Measurements from ENCODE around the gene LILRB1. TPM values are rescaled to one million over a fixed set of nuclear protein-coding genes. Genes with fewer than 3 reads are reported as not detected.

Gene LILRB1
- polyA plus RNA-seq, 3 donors: 27.2 to 317 (median 60.6) TPM

DNA sequence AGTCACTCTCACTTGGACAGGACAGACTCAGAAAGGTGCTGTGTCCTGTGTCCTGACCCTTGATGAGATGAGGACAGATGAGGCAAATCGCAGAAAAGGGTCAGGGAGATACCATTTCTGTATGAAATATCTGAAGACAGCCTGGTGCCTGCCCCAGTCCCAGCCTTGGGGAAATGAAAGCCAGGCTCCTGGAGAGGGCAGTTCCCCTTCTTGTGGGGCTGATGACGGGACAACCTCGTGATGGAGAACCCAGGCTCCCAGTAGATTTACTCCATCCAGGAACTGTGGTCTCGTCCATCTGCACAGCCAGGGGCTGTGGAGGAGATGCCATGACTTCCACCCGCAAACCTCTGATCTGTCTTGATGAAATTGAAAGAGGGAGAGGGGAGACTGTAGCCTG, 13.8 kb downstream of the LILRB1 start:
- H3K36me3 Mint-ChIP-seq: peaks cover 10 to 12% of the 10 kb centered on the region in 2 donors
- intact Hi-C loops (cut with micrococcal nuclease): no loop called here

DNA sequence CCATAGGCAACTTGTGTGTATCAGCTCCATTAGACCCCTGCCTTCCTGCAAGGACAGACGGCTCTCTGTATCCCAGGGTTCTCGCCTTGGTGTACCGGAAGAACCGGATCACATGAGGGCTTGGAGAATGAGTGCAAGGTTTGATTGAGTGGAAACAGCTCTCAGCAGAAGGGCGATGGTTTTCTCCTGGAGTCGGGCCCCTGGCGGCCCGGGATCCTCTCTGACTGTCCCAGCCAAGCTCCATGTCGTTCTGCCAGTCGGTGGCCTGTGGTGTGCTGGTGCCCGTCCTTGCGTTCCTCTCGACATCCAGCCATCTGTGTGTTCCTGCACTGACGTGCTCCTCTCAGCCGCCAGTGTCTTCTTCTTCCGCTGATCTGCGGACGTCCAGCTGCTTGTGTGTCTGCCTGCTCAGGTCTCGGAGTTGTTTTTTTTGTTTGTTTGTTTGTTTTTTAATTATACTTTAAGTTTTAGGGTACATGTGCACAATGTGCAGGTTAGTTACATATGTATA, 16.1 kb downstream of the LILRB1 start:
- H3K9me3 Mint-ChIP-seq: peaks cover 0 to 2% (median 0%) of the 10 kb centered on the region in 7 donors

More for the DNA sequence above, 13.8 kb downstream of the LILRB1 start:
- H3K27ac ChIP-seq (ENCODE audit: low read depth in 1 of 2, low read length in 2 of 2): peak overlapping the region; percentile 92 to 95
- H3K27ac Mint-ChIP-seq: peak overlapping the region; percentile 96 to 99 (median 99)
- H3K27me3 ChIP-seq (ENCODE audit: control insufficient read depth in 2 of 2, insufficient read depth in 2 of 2, low read length in 2 of 2): peaks cover 0 to 3% of the 10 kb centered on the region in 2 donors
- peak; percentile 81 to 96 (median 91) for DNase-seq
- no peaks in the 10 kb centered on the region for H3K79me2 ChIP-seq (ENCODE audit: insufficient read depth, low read length)
- peaks cover 30% of the 10 kb centered on the region for H3K4me1 Mint-ChIP-seq
- no peaks in the 10 kb centered on the region for H3K9me3 Mint-ChIP-seq
- H3K9me3 ChIP-seq (replicated peaks in 1 of 2; ENCODE audit: control insufficient read depth in 1 of 2, insufficient read depth in 1 of 2, low read length in 2 of 2): no peaks in the 10 kb centered on the region
- peak overlapping the region; percentile 59 to 89 for H3K4me3 Mint-ChIP-seq
- 0% methylated on average over 3 of the region's 5 CpGs for WGBS (ENCODE audit: insufficient coverage)
- peaks cover 6 to 14% (median 7%) of the 10 kb centered on the region in 3 donors for H3K27me3 Mint-ChIP-seq (ENCODE audit: low read depth in 3 of 3)
- no peak overlapping the region for H2AFZ ChIP-seq (ENCODE audit: insufficient read depth, low read depth, low read length, poor library complexity, severe bottlenecking)
- peak overlapping the region; percentile 0 to 65 (median 9) for H3K4me3 ChIP-seq (replicated peaks in 1 of 3; ENCODE audit: low read depth in 2 of 3, low read length in 3 of 3)
- H3K36me3 ChIP-seq (replicated peaks in 1 of 2; ENCODE audit: control insufficient read depth in 1 of 2, insufficient read depth in 2 of 2, low read length in 2 of 2): no peaks in the 10 kb centered on the region
- H3K4me1 ChIP-seq (ENCODE audit: control insufficient read depth in 1 of 2, insufficient read depth in 2 of 2, low read length in 2 of 2): peaks cover 27 to 28% of the 10 kb centered on the region in 2 donors
- H4K20me1 ChIP-seq (ENCODE audit: insufficient read depth, low read length): no peaks in the 10 kb centered on the region
- TF ChIP-seq, protein P1, sequence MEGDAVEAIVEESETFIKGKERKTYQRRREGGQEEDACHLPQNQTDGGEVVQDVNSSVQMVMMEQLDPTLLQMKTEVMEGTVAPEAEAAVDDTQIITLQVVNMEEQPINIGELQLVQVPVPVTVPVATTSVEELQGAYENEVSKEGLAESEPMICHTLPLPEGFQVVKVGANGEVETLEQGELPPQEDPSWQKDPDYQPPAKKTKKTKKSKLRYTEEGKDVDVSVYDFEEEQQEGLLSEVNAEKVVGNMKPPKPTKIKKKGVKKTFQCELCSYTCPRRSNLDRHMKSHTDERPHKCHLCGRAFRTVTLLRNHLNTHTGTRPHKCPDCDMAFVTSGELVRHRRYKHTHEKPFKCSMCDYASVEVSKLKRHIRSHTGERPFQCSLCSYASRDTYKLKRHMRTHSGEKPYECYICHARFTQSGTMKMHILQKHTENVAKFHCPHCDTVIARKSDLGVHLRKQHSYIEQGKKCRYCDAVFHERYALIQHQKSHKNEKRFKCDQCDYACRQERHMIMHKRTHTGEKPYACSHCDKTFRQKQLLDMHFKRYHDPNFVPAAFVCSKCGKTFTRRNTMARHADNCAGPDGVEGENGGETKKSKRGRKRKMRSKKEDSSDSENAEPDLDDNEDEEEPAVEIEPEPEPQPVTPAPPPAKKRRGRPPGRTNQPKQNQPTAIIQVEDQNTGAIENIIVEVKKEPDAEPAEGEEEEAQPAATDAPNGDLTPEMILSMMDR (IDR thresholded peaks at IDR 0.05): no peak
- peak overlapping the region; percentile 63 for H3K4me2 ChIP-seq (replicated peaks; ENCODE audit: extremely low read depth, low read length, poor library complexity, severe bottlenecking)
- peak overlapping the region; percentile 65 for H3K9ac ChIP-seq (ENCODE audit: insufficient read depth, low read length, poor library complexity, severe bottlenecking)

More for the DNA sequence above, 16.1 kb downstream of the LILRB1 start:
- TF ChIP-seq, protein P1 (IDR thresholded peaks at IDR 0.05): no peak
- H3K4me3 ChIP-seq (replicated peaks in 1 of 3; ENCODE audit: low read depth in 2 of 3, low read length in 3 of 3): no peak overlapping the region
- H3K27me3 ChIP-seq (ENCODE audit: control insufficient read depth in 2 of 2, insufficient read depth in 2 of 2, low read length in 2 of 2): peaks cover 0 to 3% of the 10 kb centered on the region in 2 donors
- H3K36me3 ChIP-seq (replicated peaks in 1 of 2; ENCODE audit: control insufficient read depth in 1 of 2, insufficient read depth in 2 of 2, low read length in 2 of 2): no peaks in the 10 kb centered on the region
- H3K9me3 ChIP-seq (replicated peaks in 1 of 2; ENCODE audit: control insufficient read depth in 1 of 2, insufficient read depth in 1 of 2, low read length in 2 of 2): no peaks in the 10 kb centered on the region
- no peaks in the 10 kb centered on the region for H3K79me2 ChIP-seq (ENCODE audit: insufficient read depth, low read length)
- H3K27ac ChIP-seq (ENCODE audit: low read depth in 1 of 2, low read length in 2 of 2): no peak overlapping the region
- no peak overlapping the region for H2AFZ ChIP-seq (ENCODE audit: insufficient read depth, low read depth, low read length, poor library complexity, severe bottlenecking)
- no peak overlapping the region for H3K9ac ChIP-seq (ENCODE audit: insufficient read depth, low read length, poor library complexity, severe bottlenecking)
- H3K4me2 ChIP-seq (replicated peaks; ENCODE audit: extremely low read depth, low read length, poor library complexity, severe bottlenecking): no peak overlapping the region
- Mint-ChIP-seq H3K4me1 (peaks cover 33% of the 10 kb centered on the region), H3K27ac (peak overlapping the region in 1 of 7 donors; percentile 61), H3K36me3 (peaks cover 12 to 13% of the 10 kb centered on the region in 2 donors), H3K27me3 (ENCODE audit: low read depth in 3 of 3) (peaks cover 10 to 14% (median 10%) of the 10 kb centered on the region in 3 donors), H3K4me3 (no peak overlapping the region)
- 95% methylated on average over 15 of the region's 19 CpGs for WGBS (ENCODE audit: insufficient coverage)
- DNase-seq: no peak
- peaks cover 27 to 28% of the 10 kb centered on the region in 2 donors for H3K4me1 ChIP-seq (ENCODE audit: control insufficient read depth in 1 of 2, insufficient read depth in 2 of 2, low read length in 2 of 2)
- H4K20me1 ChIP-seq (ENCODE audit: insufficient read depth, low read length): no peaks in the 10 kb centered on the region
- intact Hi-C loops (cut with micrococcal nuclease): no loop called here

Measured in CD14-positive monocyte (primary cell).